ENCODE results near the gene CHRNA4.

GRCh38 chr20:63333241-63333836 lies 27.8 kb downstream of the CHRNA4 start:
- TF ChIP-seq, protein P1, sequence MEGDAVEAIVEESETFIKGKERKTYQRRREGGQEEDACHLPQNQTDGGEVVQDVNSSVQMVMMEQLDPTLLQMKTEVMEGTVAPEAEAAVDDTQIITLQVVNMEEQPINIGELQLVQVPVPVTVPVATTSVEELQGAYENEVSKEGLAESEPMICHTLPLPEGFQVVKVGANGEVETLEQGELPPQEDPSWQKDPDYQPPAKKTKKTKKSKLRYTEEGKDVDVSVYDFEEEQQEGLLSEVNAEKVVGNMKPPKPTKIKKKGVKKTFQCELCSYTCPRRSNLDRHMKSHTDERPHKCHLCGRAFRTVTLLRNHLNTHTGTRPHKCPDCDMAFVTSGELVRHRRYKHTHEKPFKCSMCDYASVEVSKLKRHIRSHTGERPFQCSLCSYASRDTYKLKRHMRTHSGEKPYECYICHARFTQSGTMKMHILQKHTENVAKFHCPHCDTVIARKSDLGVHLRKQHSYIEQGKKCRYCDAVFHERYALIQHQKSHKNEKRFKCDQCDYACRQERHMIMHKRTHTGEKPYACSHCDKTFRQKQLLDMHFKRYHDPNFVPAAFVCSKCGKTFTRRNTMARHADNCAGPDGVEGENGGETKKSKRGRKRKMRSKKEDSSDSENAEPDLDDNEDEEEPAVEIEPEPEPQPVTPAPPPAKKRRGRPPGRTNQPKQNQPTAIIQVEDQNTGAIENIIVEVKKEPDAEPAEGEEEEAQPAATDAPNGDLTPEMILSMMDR (IDR thresholded peaks at IDR 0.05), result no peak
- no peak for TF ChIP-seq POLR2A (IDR thresholded peaks at IDR 0.05)
